ACHN (cell line): Measurements from ENCODE around the gene IQCB1.
"Not testable (repeated sequence)": the region's sequence is repeated elsewhere in the genome, so short reads cannot be mapped to it uniquely, and the experiment has no call there.

Experiments
- DNase-seq: peaks from one replicate; pipeline ENCODE4 v3.0.0-alpha.2; 2015
- in situ Hi-C: cut with HindIII; loops from 2 replicates; pipeline ENCODE4 v1.10.0; 2017; ENCODE audit warnings: low sequenced_read_pairs, low pct_ligation_motif_present, low pct_unique_long_range_greater_than_20kb

IQCB1 gene

DNA sequence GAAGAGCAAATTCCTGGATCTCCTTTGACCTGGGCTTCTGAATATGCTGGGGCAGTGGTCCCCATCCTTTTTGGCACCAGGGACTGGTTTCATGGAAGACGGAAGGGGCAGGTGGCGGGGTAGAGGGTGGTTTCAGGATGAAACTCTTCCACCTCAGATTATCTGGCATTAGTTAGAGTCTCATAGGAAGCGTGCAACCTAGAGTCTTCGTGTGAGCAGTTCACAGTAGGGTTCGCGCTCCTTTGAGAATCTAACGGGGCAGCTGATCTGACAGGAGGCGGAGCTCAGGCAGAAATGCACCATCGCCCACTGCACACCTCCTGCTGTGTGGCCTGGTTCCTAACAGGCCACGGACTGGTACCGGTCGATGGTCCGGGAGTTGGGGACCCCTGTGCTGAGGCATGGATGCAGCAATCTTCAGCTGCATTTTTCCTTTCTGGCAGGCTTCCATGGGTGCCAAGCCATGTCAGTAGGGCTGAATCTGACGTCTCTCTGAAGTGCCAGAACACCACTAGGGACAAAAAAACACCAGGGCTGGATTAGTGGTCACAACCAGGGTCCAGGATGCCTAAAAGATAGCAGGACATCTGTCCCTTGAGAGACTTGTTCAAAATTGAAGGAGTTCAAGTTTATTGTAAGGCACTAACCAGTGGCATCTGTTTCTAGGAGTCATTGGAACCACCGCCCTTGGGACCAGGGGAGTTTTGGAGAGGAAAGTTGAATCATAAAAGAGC, 76.9 kb downstream of the IQCB1 start:
- DNase-seq = no peak
- in situ Hi-C loops = no loop called here

DNA sequence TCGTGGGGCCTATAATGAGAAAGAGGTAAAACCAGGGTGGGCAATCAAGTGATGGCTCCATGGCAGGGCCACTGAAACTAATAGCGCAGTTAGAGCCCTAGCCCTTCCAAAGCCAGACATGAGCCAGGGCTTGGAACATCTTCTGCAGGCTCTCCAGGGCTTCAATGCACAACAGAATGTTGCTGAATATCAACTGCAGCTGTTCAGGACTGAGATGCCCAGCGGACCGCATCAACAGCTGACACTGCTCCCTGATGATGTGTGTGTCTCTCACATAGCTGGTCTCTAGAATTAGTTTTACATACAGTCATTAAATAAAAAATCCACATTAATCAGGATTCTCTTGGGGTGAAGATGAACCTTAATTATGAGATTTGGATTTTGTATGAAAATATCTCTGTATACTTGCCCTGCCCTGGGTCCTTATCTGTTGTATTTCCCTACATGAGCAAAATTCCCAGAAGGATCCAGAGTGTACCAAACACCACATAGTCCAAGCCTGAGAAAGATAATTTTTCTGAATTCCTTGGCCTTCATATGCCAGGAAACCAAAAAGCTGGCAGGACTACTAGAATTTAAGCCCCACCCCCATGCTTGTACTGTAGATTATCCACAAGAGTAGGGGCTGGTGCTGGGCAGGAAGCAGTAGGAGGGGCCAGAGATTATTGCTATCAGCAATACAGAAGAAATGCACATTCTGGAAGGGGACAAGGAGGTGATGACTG, 77.6 kb downstream of the IQCB1 start:
- DNase-seq = peak; percentile 10
- in situ Hi-C loops = no loop called here

GRCh38 chr3:121752772-121753171, 82.1 kb downstream of the IQCB1 start:
- in situ Hi-C loops = no loop called here
- no peak for DNase-seq

- in situ Hi-C loops = no loop called here
- no peak for DNase-seq
Measured at GRCh38 chr3:121752261-121752660, 82.6 kb downstream of the IQCB1 start.

- DNase-seq = no peak
- in situ Hi-C loops = no loop called here
Measured at GRCh38 chr3:121750087-121750415, 84.8 kb downstream of the IQCB1 start.

DNA sequence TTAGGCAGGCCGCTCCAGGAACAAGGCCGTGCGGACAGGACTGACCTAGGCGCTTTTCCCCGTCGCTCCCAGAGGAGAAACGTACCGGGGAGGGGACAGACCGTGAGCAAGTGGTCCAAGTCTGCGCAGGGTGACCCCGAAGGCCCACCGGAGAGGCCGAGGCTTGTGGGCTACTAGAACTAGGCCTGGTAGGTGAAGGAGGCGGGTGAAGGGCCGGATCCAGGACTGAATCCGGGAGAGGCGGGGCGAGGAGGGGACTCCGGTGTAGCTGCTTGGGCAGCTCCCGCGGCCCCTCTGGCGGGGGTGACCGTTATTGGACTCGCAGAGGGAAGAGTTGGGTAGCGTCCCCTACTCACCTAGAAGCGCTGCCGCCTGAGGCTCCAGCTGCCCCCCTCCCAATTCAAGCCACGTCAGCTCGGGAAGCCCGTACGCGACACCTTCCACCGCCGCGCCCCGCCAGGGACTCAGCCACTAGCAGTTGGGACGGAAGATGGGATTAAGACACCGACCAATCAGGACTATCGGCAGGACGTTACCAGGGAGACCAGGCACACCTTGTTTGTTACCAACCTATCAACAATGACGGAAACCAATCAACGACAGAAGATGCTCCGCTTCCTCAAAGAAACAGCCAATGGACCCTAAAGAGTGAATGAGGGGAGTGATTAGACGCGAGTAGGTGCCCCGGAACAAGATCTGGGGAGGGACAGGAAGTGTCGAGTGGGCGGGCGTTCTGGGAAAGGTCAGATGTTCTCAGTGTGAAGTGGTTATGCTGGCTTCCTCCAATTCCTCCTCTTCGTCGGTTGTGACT, 85.4 kb downstream of the IQCB1 start, which contains the start of gene GOLGB1:
Gene GOLGB1, minus strand, starts transcription at position 466 of the 811 bp plus-strand sequence. CDS start 18,770 bp downstream, outside the sequence.
- in situ Hi-C loops = no loop called here
- peak; percentile 99 for DNase-seq

DNA sequence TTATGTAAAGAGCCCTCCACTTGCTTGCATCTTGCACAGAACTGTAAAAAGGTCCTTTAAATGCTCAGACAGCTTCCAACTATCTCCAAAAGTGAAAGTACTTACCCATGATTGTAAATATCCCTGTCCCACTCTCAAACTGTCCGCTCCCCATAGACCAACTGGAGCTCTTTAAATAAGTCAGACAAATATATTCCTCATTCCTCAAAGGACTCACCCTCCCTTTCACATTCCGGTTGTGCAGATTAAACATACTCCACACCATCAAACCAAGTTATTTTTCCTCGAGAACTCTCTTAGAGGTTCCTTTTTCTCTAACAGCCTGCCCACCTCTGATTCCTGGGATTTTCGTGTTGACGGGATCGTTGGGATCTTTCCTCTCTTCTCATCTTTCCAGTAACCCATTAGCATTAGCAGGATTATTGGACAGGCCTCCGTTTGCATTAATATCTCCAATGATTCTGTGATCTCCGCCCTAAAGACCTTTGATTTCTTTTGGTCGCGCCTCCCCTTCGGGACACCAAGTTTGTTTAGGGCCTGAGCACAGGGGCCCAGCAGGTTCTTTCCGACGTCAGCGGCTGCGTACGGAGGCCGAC, 86.1 kb downstream of the IQCB1 start:
- DNase-seq = peak; percentile 62
- in situ Hi-C loops = no loop called here

DNA sequence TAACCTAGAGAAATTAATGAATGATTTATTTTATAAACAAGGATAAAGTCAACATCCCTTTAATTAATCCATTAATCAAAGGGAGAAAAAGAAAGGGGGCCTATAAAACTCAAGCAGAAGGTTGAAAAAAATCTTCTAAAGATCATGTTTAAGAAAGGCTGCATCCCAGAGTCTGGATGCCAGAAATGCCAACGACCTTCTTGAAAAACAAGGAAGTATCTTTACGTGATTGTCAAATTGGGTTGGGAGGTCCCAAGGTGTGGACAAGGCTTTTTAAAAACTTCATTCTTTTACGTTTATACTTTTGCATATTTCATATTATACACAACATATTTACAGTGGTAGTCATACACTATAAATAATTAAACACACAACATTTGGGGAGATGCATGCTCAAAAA, 86.9 kb downstream of the IQCB1 start:
- in situ Hi-C loops = no loop called here
- DNase-seq = no peak

GRCh38 chr3:121743106-121743505, 91.8 kb downstream of the IQCB1 start:
- DNase-seq, in situ Hi-C loops: not testable (repeated sequence)

DNA sequence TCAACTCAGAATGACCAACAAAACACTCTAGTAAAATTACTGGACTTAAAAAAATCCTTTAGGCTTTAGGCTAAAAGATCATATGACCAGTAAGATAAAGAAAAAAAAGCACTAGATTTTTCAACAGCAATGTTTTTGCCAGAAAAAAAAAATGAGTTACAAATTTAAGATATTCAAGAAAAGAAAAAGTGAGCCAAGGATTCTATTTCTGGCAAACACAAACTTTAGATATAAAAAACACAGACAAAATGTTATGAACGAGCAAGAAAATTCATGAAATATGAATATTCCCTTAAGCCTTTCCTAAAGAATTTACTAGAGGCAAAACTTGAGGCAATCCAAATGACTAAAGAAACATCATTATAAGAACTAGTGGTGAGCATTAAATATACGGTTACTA, 94.0 kb downstream of the IQCB1 start:
- in situ Hi-C loops = no loop called here
- no peak for DNase-seq

- DNase-seq = no peak
- in situ Hi-C loops = no loop called here
Measured at GRCh38 chr3:121739902-121740301, 95.0 kb downstream of the IQCB1 start.

- in situ Hi-C loops = no loop called here
- no peak for DNase-seq
Measured at GRCh38 chr3:121737644-121738043, 97.2 kb downstream of the IQCB1 start.

DNA sequence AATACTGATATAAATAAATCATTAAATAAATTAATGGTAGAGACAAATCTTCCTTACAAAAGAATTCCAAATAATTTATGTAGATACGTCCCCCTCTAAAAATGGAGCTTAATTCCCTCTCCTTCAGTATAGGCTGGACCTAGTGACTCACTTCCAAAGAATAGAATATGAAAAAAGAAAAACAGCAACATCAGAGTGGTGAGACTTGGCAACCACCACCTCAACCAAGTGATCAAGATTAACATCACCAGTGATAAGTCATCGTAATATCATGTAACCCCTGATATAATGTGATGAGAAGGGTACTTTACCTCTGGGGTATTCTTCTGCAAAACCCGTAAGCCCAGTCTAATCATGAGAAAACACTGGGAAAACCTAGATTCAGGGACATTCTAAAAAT, 98.7 kb downstream of the IQCB1 start:
- in situ Hi-C loops = no loop called here
- no peak for DNase-seq

DNA sequence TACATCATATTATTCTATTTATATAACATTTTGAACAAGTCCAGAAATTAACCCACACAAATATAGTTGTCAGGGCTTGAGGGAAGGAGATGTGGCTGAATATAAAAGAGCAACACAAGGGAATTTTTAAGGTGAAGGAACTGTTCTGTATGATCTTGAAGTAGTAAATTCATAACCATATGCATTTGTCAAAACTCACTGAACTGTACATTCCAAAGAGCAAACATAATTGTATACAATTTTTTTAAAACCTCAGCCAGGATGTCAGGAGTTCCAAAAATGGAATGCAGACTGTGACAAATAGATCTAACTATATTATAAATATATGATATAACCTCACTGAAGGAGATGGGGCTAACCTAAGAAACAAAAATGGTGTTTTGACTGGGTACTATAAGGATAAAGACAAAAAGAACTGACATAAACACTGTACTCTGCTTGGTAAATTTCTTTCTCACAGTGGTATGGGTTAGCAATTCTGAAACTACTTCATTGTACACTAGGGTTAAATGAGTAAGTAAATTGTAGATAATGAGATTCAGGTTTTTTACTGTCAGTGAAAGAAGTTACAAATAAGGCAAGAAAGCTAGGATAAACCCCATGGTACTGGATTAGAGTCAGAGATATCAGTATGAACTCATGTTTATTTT, 99.7 kb downstream of the IQCB1 start:
- in situ Hi-C loops = no loop called here
- no peak for DNase-seq

- in situ Hi-C loops = no loop called here
- no peak for DNase-seq
Measured at GRCh38 chr3:121730940-121731687, 103.7 kb downstream of the IQCB1 start.

GRCh38 chr3:121724130-121724529, 110.7 kb downstream of the IQCB1 start:
- DNase-seq = no peak
- in situ Hi-C loops = no loop called here

- no peak for DNase-seq
- in situ Hi-C loops = no loop called here
Measured at GRCh38 chr3:121723485-121723884, 111.4 kb downstream of the IQCB1 start.

DNA sequence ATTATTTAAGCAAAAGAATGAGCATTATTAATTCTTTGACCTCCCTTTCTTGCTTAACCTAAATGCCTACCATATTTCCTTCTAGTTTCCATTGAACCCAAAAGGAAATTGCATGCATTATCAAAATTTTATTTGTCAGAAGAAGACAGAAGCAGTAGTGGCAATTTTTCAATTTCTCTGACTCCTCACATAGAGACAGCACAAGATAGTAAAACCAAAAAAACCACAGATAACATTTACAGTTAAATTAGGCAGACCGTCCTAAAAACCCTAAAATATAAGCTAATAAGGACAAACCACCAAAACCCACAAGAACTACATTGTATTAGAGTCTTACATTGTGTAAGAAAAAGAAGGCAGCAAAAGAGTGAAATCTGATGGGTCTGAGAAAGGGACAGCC, 112.4 kb downstream of the IQCB1 start:
- DNase-seq = no peak
- in situ Hi-C loops = no loop called here
